Omental fat pad (tissue), 4 donors: Measurements from ENCODE around the gene OR4D6. TPM values are rescaled to one million over a fixed set of nuclear protein-coding genes. Genes with fewer than 3 reads are reported as not detected.

Experiments
- ATAC-seq: fragments of 150-250 bp; one replicate; pipeline ENCODE4 v1.9.1; 2016; ENCODE audit warnings: mild to moderate bottlenecking, moderate library complexity; ENCODE audit not compliant: low FRiP score
- DNase-seq: peaks from one replicate; pipeline ENCODE4 v3.0.0-alpha.2; 2019; ENCODE audit warnings: low spot score
- CTCF ChIP-seq, 3 donors: fragments of 450-650 bp; IDR thresholded peaks; one replicate each; pipeline ENCODE4 v1.5.1; 2016 to 2017; ENCODE audit warnings: antibody characterized with exemption in 3 of 3, mild to moderate bottlenecking in 3 of 3, moderate library complexity in 2 of 3
- total RNA-seq, 4 donors: library from RNA; depleted of rRNA; stranded (reverse); fragments of >200 nt; gene quantifications; one replicate each; pipeline ENCODE4 v1.1.0, GENCODE V29; 2016

The OR4D6 gene
- total RNA-seq, 4 donors from 2014 or later, result not detected

DNA sequence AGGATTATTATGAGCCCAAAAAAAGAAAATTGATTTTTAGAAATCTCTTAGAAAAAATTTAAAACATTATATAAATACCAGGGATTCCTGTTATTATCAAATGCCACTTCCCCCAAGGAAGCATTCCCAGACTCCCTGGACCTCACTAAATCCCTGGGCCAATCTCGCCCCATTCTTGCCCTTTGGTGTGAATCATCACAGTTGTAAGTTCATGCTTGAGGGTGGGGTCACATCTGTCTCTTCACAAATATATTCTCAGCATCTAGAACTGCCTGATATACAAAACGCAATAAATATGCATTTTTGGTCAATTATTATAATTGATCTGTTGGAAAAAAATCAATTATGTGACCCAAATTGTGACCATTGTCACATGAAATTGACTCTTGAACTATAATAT, 8.3 kb upstream of the OR4D6 start:
- ATAC-seq, result no peak
- no peak for DNase-seq
- no peak for TF ChIP-seq CTCF (IDR thresholded peaks at IDR 0.05)

- no peak for DNase-seq
- no peak for TF ChIP-seq CTCF (IDR thresholded peaks at IDR 0.05)
- no peak for ATAC-seq
These were observed 3.2 kb downstream of the OR4D6 start for GRCh38 chr11:59459916-59460315.

DNA sequence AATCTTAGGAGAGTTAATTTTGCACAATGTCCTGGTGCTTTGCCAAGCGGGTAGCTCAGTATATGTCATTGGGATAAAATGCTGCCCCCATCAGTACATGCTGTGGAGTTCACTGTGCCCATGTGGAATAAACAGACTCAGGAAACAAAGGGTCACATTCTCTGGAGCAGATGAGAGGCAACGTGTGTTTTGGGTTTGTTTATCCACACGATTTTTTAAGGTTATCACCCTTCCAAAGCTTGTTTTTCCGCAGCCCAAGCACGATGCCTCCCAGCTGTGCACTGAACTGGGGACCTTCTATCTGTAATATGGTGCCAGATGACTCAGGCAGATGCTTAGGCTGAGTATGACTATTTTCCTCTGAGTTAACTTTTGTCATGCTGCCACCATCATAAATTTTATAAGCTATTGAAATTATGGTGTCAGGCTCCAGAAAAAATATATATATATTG, 6.5 kb downstream of the OR4D6 start:
- no peak for ATAC-seq
- TF ChIP-seq CTCF (IDR thresholded peaks at IDR 0.05), result no peak

GRCh38 chr11:59473015-59473414, 16.3 kb downstream of the OR4D6 start, which contains the start of gene OR4D10:
Gene OR4D10 (plus strand): TSS chr11:59473315. CDS start chr11:59477430, 4,115 bp downstream.
- no peak for TF ChIP-seq CTCF (IDR thresholded peaks at IDR 0.05)
- DNase-seq (no peak), ATAC-seq (no peak)

More for the DNA sequence above, 6.5 kb downstream of the OR4D6 start:
- no peak for DNase-seq

DNA sequence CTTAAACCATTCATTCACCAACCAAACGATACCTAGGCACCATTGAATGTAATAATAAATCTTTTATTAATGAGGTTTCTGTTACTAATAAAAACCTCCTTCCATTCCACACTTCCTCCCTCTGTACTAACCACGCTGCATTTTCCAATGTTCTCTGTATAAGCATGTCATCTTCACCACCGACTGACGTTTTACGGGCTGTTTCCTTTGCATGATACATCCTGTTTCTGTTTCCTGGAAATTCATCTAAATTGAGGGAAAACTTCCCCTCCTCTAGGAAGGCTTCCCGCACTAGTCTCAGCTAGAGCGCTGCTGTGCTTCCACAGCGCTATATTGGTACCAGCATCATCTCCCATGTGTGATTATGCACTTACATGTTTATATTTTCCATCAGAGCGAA, 18.4 kb downstream of the OR4D6 start:
- ATAC-seq, result no peak
- no peak for DNase-seq
- TF ChIP-seq CTCF (IDR thresholded peaks at IDR 0.05), result no peak

DNA sequence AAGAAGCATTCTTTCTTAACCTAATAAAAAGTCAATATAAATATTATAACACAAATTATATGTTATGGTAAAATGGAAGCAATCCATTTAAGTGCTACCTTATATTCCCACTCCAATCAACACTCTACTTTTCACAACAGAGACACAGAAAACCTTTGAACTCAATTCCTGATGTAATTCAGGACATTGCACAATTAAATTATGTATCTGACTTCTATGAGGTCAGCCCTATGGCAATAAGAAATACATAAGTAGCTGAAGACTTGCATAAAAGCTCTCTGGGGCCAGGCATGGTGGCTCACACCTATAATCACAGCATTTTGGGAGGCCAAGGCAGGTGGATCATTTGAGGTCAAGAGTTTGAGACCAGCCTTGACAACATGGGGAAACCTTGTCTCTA, 23.1 kb downstream of the OR4D6 start:
- no peak for TF ChIP-seq CTCF (IDR thresholded peaks at IDR 0.05)
- ATAC-seq (no peak), DNase-seq (no peak)

DNA sequence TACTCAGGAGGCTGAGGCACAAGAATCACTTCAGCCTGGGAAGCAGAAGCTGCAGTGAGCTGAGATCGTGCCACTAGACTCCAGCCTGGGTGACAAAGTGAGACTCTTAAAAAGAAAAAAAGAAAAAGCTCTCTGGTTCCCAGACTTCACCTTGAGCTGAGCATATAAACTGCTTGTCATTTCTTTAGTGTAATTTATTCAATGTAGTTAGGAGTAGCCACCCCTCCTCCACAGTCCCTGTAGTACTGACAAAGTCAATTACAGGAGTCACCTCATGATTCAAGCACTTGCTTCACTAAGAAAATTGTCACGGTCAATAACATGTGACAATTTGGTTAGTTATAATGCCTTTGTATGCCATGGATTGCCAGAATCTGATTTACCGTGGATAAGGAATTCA, 23.6 kb downstream of the OR4D6 start:
- no peak for ATAC-seq
- TF ChIP-seq CTCF (IDR thresholded peaks at IDR 0.05), result no peak
- DNase-seq, result no peak
